Urothelium cell line (cell line): ENCODE results near the gene PRKCA.

Source experiments
- DNase-seq: peaks from one replicate; pipeline ENCODE4 v3.0.0; 2011; ENCODE audit warnings: low spot score, mixed read lengths
- FAIRE-seq: peaks from 2 replicates; lab custom pipeline; 2011; peaks lifted over from hg19 to GRCh38; lab: Jason Lieb, UNC

PRKCA gene

DNA sequence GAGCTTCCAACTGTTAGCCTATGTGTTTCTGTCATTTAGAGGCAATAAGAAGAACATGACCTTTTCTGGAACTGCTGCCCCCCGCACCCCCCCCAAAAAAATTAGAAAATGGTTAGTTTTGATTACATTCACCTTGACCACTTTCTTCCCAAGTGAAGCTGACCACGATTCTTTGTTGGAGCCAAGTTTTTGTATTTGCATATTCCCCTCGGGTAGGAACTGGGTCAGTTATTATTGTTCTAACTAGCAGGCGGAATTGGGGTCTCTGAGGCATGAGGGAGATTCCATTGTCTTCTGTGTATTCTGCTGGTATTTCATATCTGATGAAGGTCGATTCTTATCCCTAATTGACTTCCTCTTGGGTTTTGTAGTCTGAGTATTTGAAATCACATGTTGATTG, 231.6 kb downstream of the PRKCA start:
- FAIRE-seq (no peak), DNase-seq (no peak)

DNA sequence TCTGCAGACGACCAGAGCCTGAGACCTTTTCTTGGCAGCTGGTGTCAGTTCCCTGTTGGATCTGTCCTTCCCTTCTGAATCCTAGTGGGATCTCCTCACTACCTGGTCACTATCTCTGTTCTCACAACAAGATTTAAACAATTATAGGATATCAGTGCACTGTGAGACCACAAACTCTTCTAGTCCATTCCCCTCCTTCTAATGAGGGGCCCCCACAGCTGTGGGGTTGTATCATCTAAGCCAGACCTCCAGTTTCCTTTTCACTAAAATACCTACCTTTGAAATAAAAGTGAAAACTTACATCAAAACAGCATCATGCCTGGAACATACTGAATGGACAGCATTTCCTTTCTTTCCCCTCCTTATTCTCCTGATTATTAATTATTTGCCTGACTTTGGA, 233.2 kb downstream of the PRKCA start:
- DNase-seq: no peak
- no peak for FAIRE-seq

DNA sequence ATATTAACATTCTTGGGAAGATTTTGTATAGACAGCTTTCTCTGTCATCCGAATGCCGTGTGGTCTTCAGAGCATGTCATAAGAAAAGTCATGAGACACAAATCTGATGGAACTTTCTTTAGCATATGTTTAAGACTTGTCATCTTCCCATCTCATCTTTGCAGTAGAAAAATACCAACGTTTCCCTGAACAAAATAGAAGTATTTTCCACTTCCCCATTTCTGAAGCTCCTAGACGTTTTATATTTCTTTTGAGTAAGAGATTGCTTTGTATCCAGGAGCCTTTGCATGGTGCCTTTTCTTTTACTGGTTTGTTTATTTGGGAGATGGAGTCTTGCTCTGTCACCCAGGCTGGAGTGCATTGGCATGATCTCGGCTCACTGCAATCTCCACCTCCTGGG, 235.1 kb downstream of the PRKCA start:
- no peak for DNase-seq
- FAIRE-seq: no peak

DNA sequence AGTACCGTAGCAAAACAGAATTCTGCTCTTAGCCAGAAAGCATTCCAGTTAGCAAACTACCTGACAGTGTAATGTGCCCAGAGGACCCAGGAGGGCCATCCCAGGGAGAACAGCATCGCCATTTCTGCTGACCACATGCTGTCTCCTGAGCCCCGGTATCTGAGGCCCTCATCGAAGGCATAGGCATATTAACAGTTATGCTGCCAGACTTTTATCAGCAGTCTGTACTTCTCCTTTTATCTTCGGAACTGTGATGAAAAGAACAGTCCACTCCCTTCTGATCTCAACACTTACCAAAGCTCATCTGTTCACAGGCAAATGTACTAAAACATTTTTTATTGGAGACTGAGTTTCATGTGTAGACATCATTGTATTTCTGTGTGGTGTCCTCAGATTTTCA, 236.4 kb downstream of the PRKCA start:
- FAIRE-seq: no peak
- DNase-seq: no peak

DNA sequence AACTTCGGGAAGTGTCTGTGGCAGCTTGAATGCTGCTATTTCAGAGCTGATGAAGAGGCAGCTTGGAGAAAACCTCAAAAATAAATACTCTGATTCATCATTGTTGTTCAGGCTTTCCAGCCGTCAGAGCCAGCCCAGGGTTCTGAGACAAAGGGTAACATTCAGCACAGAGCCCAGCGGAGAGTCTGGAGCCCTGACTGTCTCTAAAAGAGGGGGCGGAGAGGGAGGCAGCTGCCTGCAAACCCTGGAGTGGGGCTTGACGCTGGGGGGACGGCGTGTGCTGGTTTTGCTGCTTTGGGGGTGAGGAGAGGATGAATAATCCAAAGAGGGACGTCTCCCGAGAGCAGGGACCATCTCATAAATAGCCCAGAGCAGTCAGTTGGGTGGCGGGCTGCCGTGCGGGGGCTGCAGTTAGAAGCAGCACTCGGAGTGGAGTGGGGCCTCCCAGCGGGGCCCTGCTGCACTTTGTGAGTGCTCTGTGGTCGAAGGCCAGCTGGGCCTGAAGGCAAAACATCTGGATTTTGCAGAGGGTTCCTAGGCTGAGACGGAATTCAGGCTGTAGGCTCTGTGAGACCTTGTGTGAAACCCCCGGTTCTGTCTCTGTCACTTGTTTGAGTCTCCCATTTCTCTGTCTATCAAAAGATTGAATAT, 237.8 kb downstream of the PRKCA start:
- DNase-seq: peak; percentile 91
- peak; percentile 97 for FAIRE-seq

DNA sequence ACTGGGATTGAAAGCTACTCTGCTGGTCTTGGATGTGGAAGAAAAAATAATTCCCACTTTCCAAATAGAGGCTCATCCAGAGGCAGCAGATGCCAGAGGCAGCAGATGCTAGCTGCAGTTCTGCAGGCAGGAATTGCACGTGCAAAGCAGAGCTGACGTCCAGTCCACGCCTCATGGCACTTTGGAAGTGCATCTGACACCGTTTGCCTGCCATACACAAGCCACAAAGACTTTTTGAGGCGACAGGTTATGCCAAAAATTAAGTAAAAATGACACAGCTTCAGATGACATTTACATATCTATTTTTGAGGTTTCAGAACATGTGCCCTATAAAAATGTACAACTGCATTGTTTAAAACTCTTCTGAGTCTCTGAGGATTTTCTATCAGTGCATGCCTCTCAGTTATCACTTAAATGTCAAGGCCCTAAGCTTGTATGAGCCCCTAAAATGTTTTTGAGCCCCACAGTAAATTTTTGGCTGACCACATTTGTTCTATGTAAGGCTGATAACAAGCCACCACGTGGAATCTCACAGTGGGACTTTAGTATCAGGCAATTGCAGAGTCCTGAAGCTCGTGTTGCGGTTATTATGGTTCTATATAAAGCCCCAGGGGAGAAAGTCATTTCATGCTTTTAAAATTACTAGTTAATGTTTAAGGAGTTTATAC, 239.2 kb downstream of the PRKCA start:
- FAIRE-seq (no peak), DNase-seq (no peak)

DNA sequence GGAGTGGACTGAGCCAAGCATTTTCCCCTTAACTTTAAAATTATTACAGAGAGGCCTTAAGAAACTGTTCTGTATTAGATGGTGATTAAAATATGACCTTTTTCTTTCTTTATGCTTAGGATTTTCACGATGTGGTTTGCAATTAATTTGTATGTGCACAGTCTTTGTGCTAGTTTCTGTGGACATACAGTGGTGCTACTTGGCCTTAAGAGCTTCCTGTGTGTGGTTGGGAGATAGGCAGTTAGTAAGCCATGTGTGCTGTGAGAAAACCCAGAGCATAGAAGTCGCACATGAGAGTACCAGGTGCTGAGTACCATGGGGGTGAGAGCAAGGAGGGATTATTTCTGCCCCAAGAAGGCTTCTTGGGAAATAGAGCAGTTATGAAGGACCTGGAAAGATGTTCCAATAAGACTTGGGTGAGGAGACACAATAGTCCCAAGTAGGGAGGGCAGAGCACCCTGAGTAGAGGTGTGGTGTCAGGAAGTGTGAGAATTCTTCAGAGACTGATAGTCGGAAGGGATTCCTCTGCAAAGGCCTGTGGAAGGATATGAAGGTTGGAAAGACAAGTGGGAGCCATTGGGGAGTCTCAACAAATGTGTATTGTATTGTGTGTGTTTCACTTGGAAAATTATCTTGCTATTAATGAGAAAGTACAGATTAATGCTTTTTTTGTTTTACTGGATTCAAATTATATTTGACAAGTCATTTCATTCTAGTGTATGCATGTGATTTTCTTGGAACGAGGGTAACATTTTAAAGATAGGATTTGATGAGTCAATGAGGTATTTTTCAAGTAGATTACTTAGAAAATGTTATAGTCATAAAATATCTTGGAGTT, 239.9 kb downstream of the PRKCA start:
- DNase-seq (no peak), FAIRE-seq (no peak)

DNA sequence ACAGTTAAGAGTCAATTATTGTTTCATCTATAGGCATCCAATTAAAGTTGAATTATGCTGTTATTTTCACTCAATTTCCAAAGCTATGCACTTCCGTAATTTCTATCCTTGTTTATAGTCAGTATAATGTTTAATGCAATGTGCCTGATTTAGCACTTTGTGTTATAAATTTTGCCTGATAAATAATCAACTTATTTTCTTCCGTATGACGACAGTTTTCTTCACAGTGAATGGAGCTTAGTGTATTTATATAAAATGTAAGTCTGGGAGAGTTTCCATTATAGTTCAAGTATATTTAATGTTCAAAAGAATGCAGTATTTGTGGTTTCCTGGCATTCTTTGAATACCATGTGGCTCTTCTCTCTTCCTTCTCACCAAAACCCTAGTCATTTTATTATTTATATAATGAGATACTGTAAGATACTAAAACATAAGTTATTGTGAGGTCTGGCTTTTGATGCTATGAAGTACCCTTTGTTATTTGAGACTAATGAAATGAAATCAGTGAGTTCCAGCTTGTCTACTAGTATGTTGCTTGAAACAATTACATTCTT, 240.6 kb downstream of the PRKCA start:
- DNase-seq (no peak), FAIRE-seq (no peak)

DNA sequence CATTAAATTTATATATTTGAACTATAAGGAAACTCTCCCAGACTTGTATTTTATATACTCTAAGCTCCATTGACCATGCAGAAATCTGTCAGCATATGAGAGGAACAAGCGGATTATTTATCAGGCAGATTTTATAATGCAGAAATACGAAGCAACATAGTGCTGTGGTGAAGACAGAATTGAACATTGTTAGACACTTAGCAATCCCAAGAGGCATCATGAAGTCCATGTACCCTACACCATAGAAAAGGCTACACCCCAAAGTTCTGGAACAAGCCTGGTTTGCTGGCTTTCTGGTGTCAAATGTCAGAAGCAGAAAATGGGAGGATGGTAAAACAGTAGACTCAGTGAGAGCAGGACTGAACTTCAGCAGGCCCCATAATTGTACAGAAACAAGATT, 241.1 kb downstream of the PRKCA start:
- no peak for FAIRE-seq

DNA sequence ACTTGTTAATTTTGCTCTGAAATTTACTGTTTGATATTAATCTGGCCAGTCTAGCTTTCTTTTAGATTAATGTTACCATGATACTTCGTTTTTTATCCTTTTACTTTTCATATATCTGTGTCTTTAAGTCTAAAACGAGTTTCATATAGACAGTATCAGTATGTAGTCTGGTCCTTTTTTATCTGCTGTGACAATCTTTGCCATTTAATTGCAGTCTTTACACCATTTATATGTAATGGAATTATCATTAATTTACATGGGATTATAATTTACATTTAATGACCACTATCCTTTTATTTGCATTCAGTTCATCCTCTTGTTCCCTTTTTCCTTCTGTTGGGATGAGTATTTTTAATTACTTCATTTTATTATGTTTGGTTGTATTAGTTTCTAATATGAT, 243.5 kb downstream of the PRKCA start:
- FAIRE-seq: no peak

More for the DNA sequence above, 241.1 kb downstream of the PRKCA start:
- DNase-seq: no peak

DNA sequence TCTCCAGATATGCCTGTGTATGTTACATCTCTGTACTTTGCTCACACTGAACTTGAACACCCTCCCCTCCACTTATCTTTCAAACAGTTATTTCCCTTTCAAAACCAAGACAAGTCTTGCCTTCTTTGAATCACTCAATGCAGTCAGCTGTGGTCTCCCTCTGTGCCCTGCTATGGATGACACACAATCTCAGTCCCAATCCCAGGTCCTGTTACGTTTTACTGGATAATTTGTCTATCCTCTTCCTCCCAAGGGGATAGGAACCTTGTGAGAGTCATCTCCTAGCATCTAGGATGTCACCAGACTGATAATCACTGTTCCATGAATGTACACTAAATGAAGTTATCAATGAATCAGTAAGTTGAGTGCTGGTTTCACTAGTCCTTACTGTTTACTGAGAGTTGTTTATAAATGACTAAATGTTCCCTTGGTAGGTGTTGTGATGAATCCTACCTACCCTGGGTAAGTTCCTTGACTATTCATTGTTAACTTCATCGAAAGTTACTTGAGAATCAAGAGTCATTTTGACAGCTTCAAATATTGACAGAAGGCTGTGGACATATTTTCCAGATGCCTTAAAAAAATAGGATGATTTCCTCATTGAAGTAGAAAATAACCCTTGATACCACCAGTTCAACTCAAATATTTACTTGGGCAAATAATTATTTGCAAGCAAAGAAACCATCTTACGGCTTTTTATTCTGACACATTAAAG, 244.9 kb downstream of the PRKCA start:
- FAIRE-seq (peak; percentile 35), DNase-seq (no peak)

More for the DNA sequence above, 243.5 kb downstream of the PRKCA start:
- DNase-seq: no peak

DNA sequence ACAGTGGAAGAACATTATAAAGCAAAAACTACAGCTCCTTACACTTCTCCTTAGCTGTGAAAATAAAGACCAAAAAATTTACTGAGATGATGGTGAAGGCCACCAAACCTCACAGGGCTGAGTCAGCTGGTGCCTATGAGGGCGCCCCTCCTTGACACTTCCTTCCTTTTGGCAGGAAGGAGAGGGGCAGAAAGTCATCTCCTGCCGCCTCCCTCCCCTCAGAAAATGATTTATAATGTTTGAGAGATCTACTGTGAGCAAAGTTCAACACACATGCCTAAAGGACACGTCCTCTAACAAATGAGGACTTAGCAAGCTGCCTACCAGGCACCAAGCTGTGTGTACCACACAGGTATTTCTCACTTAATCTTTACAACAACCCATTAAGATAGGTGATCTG, 245.7 kb downstream of the PRKCA start:
- DNase-seq: peak; percentile 31
- peak; percentile 9 for FAIRE-seq

DNA sequence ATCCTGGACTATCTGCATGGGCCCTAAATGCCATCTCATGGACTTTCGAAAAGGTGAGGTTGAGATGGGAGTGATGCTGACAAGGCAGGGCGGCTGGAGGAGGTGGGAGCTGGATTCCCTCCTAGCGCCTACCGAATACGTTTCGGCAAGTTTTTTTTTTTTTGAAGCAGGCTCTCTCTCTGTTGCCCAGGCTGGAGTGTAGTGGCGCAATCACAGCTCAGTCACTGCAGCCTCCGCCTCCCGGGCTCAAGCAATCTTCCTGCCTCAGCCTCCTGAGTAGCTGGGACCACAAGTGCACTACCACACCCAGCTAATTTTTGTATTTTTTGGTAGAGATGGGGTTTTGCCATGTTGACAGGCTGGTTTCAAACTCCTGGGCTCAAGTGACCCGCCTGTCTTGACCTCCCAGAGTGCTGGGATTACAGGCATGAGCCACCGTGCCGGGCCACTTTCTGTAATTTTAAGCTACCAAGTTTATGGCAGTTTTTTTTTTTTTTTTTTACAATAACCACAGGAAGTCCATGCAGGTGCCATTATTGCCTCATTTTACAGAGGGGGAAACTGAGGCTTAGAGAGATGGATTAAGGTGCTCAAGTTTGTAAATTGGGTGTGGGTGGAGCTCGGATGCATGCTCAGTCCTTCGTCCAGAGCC, 246.4 kb downstream of the PRKCA start:
- FAIRE-seq (peak; percentile 56), DNase-seq (no peak)

DNA sequence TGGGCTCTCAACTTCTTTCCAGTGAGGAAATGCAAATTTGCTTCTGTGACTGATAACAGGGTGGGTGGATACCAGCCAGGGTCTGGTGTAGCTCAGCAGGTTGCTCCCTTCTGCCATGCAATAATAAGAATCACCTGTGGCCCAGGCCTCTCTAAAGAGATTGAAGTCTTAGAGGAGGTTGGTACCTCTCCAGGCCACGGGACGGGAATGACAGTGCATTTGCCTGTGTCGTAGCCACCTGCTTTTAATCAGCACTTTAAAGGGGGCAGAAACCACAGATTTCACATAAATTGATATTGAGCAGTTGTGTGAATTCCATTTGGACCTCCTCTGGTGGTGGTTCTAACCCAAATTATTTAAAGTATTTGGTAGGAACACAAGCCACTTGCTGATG, 246.9 kb downstream of the PRKCA start:
- DNase-seq (peak; percentile 49), FAIRE-seq (peak; percentile 83)

DNA sequence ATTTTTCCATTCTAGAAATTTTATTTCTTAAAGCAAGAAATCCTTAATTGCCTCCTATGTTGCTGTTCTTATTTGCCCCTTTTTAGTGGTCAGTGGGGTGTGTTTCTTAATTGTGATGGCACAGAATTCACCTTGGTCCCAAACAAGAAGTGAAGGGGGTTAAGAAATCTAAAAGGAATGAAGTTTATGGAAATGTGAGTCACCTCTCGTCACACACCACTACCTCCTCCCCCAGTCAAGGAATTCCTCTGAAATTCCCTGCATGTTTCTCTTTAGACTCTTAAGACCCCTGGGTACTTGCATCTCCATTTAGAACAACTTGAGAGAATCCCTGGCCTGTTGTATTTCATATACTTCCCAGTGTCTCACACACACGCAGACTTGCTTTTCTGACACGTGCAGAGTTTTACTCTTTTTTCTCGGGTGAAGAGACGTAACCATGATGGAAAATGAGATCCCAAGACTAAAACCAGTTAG, 247.4 kb downstream of the PRKCA start:
- FAIRE-seq (peak; percentile 32), DNase-seq (peak; percentile 73)

DNA sequence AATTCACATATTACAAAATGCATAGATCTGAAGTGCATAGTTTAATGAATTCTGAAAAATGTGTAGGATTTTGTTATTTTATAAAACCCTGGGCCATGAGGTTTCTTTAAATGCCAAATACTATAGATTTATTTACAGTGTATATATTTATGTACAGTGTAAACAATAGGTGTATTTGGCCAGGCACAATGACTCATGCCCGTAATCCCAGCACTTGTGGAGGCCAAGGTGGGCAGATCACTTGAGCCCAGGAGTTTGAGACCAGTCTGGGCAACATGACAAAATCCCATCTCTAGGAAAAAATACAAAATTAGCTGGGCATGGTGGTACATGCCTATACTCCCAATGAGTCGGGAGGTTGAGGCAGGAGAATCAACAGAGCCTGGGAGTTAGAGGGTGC, 249.4 kb downstream of the PRKCA start:
- DNase-seq: no peak
- FAIRE-seq: no peak

DNA sequence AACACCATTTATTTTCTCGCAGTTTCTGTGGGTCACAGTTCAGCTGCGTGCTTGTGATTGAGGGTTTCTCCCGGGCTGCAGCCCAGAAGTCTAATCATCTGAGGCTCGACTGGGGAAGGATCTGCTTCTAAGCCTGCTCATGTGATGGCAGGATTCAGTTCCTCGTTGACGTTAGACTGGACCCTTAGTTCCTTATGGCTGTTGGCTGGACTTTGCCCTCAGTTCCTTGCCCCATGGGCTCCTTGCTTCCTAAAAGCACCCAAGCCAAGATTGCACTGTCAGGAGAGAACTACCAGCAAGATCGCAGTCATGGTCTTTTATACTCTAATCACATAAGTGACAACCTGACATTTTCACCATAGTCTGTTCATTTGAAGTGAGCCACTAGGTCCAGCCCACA, 250.0 kb downstream of the PRKCA start:
- FAIRE-seq (peak; percentile 90), DNase-seq (no peak)

DNA sequence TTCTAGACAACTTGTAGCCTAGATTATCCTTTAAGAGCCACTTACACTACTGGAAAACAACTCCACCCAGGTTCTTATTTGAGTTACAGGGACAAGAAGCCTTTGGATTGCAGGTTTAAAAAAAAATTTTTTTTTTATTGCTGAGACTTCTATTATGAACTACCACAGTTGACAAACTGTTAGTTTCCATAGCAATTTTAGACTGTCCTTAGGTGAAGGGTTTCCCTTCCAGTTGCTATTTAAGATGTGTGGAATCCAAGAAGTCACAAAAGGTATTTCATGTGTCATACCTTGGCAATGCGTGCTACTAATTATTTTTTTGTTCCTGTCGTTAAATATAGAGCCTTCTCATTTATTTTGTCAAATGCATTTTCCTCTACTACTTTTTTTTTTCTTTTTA, 253.2 kb downstream of the PRKCA start:
- no peak for FAIRE-seq

DNA sequence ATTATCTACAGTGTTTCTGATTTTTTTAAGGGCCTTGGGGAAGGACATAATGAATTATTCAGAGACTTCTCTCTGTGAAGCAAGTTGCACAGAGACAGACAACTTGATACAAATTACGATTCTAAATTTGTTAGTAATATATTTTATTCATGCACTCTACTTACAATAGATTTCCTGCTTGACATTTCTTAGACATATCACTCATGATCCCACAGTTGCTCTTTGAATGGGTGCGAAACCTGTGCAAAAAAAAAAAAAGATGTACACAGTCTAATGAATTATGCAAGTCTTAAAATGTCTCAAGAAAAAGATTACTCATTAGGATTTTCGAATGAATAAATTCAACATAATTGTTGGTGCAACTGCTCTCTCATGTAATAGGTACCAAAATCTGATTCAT, 254.8 kb downstream of the PRKCA start:
- FAIRE-seq: no peak
- no peak for DNase-seq

More for the DNA sequence above, 253.2 kb downstream of the PRKCA start:
- no peak for DNase-seq

DNA sequence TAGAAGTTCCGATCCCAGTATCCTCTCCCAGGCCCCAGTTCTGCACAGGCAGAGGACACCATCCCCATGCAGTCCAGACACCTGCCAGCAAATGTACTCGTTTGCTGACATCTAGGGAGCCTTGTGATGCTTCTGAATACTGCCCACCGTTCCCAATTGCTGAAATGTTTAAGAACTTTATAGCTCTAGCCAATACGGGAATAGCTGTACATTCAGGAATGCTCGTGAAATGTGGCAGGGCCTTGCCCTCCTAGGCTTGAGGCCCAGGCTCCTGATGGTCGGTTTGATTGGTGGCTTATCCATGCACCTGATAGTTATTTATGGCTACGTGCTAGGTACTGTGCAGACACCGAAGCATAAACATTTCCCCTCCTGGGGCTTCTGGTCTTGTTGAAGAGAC, 255.5 kb downstream of the PRKCA start:
- FAIRE-seq: no peak
- no peak for DNase-seq
